GM19395 (cell line): Measurements from ENCODE around the gene WDR18.

Experiments
- ATAC-seq: cut with Tn5 transposase; IDR thresholded peaks from one replicate; pipeline ENCODE4 v1.9.1; 2021; ENCODE audit warnings: mild to moderate bottlenecking, moderate library complexity; ENCODE audit not compliant: unreplicated experiment

The WDR18 gene

DNA sequence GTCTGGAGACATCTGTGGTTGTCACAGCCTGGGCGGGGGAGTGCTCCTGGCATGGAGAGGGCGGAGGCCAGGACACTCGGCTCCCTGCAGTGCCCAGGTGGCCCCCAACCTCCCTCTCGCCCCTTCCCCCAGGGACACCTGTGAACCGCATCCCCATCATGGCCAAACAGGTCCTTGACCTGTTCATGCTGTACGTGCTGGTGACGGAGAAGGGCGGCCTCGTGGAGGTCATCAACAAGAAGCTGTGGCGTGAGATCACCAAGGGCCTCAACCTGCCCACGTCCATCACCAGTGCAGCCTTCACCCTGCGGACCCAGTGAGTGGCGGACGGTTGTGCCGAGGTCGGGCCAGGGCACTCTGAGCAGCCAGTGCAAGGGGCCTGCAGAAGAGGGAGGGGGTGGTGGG lies 20.0 kb upstream of the WDR18 start:
- no peak for ATAC-seq

DNA sequence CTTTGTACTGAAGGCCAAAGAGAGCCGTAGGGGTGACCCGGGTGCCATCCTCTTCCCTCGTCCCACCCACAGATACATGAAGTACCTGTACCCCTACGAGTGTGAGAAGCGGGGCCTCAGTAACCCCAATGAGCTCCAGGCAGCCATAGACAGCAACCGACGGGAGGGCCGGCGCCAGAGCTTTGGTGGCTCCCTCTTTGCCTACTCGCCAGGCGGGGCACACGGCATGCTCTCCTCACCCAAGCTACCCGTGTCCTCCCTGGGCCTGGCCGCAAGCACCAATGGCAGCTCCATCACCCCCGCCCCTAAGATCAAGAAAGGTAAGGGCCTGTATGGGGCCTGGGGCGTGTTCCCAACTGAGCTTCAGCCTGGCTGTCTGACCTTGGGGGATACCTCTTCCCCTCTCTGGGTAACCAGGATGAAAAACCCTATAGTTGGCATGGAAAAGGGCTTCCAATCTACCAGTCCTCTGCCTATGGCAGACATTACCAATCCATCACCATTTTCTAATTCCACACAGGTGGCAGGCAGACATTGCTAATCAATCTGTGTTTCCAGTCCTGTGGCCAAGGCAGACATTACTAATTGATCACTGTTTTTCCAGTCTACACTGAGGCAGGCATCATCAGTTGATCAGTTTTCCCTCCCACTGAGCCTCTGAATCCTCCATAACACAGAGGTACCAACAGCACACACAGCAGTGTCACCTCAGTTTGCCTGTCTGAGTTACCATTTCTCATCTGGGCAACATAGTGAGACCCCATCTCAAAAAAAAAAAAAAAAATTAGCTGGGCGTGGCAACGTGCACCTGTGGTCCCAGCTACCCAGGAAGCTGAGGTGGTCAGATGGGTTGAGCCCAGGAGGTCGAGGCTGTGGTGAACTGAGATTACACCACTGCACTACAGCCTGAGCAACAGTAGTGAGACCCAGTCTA lies 19.1 kb upstream of the WDR18 start:
- no peak for ATAC-seq

DNA sequence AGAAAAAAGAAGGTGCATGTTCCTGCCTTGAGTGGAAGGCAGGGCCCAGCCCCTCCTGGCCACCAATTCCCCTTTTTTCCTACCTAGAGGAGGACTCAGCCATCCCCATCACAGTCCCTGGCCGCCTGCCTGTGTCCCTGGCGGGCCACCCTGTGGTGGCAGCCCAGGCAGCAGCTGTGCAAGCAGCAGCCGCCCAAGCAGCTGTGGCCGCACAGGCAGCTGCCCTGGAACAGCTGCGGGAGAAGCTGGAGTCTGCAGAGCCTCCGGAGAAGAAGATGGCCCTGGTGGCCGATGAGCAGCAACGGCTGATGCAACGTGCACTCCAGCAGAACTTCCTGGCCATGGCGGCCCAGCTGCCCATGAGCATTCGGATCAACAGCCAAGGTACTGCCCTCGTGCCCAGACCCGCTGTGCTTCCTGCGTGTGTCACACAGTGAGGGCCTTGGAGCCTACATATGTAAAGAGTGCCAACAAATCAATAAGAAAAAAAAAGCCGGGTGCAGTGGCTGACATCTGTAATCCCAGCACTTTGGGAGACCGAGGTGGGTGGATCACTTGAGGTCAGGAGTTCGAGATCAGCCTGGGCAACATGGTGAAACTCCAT lies 17.6 kb upstream of the WDR18 start:
- ATAC-seq, result no peak

DNA sequence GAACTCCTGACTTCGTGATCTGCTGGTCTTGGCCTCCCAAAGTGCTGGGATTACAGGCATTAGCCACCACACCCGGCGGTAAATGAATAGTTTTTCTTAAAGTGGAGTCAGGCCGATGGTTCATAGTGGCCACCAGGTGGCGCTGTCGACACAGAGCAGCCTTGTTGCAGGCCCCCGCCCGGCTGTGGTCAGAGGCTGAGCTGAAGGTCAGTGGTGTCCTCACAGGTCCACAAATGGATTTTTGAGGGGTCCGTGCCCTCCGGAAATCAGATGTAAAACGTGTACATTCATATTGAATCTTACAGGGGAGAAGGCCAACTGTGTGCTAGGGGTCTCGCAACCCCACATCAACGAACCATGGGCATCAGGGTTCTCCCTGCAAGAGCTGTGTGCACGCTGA lies 13.4 kb upstream of the WDR18 start:
- no peak for ATAC-seq

DNA sequence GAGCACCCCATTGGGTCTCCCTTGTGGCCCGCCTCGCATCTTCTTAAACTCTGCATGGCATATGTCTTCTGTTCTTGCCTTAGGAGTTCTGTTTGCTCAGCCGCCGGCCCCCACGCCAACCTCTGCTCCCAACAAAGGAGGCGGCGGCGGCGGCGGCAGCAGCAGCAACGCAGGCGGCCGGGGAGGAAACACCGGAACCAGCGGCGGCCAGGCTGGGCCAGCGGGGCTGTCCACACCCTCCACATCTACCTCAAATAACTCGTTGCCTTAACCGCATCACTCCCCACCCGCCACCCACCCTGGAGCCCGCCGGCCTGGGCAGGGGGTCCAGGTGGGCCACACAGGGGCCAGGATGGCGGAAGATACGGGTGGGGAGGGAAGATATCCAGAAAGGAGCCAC lies 12.3 kb upstream of the WDR18 start:
- ATAC-seq, result no peak

DNA sequence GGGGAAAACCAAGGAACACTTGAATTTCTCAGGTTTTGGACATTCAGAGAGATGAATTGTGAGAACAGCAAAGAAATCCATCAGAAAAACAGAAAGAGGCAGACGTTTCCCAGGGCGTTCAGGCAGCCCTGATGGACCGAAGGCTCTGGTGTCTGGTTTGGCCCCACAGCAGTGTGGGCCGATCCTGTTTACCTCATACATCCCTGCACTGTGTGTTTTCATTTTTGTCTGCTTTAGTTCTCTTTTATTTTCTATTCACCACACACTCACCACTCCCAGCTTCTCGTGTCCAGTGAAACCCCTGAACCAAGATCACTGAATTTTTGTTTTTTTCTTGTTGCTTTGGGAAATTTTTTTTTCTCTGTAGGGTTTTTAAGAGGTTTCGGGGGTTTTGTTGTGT lies 11.9 kb upstream of the WDR18 start:
- ATAC-seq, result no peak

DNA sequence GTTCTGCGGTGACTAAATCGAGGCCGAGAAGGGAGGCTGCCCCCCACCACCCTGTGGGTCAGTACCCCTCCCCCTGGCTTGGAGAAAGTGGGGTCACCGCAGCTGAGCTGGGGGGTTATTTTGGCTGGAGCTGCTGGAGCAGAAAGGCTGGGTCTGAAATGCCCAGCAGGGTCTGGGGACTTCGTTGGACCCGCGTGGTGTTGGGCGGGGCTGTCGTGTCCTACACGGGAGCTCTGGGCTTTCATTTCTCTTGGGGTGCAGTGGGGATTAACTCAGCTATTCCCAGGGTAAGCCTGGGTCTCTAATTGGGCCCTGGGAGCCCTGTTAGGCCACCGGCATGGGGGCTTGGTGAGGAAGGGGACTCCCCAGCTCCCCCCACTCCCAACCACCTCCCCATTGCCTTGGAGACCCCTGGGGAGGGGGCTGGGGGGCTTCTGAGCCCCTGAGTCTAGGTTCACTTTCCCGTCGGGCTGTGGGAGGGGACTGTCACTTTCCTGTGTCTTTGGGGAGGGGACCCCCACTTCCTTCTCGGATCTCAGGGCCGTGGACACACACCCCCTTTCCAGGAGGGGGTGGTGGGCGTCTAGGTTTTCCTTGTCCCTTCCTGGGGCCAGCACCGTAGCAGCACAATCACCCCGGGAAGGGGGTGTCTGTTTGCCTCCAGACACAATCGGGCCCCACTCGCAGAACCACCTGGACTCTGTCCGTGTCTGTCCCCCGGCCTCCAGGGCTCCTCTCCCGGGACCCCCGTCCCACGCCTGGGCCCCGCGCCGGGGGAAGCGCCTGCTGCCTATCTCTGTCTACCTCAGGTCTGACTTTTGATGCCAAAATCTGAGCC lies 10.2 kb upstream of the WDR18 start:
- no peak for ATAC-seq

DNA sequence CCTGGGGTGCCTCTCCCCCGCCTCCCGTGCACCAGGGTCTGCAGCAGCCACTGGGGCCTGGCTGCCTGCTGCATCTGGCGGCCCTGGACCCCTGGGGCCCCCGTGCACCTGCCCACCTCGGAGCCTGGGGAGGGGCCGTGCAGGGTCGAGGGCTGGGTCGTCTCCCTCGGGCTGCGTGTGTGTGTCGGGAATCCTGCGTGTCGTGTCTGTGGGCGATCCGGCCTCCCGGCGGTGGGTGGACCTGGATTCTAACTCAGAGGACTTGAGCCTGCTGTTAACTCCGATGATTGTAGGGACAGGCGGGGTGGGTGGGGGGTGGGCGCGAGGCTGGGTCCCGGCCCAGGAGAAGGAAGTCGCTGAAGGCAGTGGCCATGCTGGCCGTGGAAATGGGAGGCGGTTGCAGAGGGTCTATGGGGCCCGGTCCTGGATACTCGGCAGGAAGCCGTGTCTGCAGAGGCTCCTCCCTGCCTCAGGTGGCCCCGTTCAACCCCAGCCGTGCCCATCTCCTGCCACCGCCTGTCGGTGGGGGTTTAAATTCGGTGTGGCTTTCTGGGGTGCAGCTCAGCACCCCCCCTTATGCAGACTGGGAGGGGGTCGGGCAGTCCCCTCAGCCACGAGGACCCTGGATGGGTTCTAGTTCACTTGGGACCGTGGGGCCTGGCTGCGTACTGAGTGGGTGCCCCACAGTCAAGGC lies 9.4 kb upstream of the WDR18 start:
- ATAC-seq, result no peak

DNA sequence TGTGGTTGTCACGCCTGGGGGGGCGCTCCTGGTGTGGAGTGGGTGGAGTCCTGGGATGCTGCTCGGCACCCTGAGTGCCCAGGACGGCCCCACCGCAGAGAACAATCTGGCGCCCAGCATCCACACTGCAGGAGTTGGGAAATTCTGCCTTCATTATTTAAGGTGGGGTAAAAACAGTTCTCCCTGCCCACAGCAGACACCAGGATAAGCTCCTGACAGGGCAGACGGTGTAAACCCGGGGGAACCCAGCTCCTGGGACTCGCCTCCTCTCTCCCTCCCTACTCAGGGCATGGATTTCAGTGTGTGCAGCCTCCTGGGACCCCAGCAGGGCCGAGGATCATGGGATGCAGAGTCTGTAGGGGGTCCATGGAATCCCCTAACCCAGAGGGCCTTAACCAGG lies 7.7 kb upstream of the WDR18 start:
- no peak for ATAC-seq

DNA sequence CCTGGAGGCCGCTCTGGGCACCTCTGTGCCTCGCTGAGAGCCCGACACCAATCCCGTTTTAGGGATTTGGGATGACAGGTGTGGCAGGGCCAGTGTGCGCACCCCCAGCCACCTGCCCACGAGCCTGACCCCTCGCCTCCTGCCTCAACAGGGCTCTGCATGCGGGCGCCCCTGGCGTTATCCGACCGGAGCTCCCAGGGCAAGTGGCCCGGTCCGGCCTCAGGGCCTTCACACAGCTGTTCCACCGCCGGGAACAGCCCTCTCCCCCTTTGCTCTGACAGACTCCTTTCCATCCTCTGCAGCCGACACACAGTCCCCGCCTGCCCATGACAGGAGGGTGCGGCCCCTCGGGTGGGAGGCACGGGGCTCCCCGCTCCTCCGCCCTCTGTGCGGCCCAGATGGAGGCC lies 7.1 kb upstream of the WDR18 start:
- no peak for ATAC-seq

DNA sequence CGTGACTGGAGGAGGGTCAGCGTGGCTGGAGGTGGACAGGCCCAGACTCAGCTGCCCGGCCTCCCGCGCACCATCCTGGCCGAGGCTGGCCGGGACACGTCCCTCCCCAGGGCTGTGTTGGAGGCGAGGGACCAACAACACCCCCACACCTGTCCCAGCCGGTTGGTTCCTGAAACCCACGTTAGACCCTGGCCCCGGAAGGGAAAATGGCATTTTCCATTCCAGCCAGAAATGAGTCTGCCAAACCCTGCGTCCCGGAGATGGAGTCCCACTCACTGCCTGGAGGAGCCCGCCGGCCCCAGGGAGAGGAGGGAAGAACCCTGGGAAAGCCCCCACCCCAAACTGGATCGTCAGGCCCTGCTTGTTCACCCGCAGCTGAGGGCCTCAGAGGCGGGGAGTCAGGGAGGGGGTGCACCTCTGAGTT lies 4.8 kb upstream of the WDR18 start:
- ATAC-seq, result no peak

DNA sequence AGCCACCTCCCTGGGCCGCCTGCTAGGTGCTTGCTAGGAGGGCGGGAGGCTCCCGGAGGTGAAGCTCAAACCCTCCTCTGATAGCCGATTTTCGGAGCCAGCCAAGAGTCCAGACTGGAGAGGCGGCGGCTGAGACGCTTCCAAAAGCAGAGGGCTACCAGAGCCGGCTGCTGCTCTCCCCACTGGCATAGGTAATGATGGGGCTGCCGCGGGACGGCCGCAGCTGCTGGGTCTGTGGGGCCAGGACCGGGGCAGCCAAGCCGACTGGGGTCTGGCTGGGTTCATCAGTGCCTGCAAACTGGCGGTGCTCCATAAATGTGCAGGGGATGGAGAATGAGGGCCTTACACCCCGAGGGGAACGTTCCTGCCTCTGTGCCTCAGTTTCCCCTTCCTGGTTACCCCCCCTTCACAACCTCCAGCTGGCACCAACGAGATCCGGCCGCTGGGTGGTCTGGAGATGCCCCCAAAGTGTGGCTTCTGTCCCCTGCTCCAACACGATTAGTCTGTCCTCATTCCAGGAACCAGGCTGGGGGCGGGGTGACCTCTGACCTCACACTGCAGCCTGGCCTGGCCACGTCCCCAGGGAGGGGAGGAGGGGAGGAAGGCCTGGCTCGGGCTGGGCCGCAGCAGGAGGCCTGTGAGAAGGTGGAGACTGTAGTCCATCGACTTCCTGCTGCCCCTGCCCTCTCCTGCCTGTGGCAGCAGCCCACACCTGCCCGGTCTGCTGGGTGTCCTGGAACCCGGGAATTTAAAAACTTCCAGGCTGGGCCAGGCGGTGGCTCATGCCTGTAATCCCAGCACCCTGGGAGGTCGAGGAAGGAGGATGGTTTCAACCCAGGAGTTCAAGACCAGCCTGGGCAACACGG lies 3.8 kb upstream of the WDR18 start:
- no peak for ATAC-seq

DNA sequence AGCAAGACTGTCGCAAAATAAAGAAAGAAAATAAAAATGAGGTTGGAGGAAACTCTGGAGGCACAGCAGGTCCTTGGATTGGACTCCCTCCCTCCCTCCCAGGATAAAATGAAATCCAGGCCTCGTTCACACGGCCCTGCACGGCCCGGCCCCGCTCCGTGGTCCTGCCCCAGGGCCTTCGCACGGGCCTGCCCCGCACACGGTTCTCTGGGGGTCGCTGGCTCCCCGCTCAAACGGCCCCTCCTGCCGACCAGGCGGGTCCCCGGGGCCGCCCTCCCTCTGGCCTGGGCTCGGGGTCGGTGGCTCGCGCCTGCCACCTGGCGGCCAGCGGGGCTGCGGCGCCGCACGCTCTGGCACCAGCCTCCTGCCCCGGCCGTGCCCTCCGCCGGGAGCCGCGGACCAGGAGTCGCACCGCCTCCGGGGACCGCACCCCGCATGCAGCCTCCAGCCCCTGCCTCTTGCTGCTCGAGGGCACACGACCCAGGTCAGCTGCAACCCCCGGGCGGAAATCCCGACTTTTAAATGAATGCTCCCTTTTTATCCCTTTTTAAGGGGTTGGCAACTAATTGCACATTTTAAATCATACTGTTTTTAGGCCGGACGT lies 1.5 kb upstream of the WDR18 start:
- ATAC-seq, result no peak

DNA sequence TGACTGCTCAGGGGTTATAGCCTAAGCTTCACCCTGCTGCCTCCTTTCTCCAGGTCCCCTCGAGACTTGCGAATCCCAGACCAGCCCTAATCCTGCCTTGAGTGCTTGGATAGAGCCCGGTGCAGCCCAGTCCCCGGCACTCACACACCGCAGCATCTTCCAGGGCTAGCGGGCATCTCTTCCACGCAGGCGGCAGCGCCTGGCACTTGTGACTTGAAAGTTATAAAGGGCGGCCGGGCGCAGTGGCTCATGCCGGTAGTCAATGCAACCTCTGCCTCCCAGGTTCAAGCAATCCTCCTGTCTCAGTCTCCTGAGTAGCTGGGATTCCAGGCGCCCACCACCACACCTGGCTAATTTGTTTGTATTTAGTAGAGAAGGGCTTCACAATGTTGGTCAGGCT lies 1.9 kb downstream of the WDR18 start:
- ATAC-seq, result no peak

DNA sequence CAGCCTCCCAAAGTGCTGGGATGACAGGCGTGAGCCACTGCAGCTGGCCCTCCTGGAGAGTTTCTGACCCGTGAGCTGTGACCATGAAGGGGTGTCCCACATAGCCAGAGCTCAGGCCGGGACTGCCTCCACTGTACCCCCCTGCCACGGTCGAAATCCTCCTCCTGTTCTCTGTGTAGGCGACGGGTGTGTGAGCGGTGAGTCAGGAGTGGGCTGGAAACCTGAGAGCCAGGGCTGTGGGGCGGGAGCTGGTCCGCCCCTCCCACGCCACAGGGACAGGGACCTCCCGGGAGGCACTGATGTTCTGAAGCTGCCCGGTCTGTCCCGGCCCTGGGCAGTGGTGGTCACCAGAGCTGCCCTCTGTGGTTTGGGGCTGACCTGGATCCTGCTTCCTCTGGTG lies 3.9 kb downstream of the WDR18 start:
- ATAC-seq, result no peak

DNA sequence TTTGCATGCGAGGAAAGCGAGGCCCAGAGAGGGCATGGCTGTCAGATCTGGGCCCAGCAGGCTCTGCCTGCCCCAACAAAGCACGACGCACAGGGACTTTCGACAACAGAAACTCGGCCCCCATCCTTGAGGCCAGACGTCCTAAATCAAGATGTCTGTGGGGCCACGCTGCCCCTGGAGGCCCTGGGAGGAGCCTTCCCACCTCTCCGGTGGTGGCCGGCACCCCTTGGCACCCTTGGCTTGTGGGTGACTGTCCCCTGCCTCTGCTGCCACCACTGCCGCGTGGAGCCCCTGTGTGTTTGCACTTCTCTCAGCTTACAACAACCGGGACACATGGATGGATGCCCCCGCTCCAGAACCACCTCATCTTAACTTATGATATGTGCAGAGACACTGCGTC lies 4.4 kb downstream of the WDR18 start:
- no peak for ATAC-seq

DNA sequence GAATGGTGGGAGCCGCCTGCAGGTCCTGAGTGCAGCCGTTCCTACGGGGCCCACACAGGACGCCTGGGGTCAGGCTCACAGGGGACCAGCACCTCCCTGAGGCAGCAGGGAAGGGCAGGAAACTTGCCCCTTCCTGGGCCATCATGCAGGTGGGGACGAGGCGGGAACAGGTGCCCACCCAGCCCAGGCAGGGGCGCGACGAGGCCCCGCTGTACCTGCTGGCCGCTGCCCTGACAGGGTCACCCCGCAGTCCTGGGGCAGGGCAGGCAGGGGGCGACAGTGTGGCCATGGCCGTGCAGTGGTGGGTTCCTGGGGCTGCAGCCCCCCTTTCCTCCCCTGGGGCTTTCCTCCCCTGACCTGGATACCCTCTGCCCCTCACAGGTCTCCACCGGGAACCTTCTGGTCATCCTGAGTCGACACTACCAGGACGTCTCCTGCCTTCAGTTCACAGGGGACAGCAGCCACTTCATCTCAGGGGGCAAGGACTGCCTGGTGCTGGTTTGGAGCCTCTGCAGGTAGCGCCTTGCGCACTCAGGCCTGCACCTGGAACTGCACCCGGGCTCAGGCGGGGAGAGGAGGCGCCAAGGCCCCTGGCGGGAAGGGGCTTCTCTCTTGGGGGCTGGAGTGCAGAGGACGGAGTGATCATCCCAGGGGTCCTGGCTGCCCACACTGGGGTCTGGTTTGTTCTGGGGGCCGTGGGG lies 5.4 kb downstream of the WDR18 start:
- no peak for ATAC-seq

DNA sequence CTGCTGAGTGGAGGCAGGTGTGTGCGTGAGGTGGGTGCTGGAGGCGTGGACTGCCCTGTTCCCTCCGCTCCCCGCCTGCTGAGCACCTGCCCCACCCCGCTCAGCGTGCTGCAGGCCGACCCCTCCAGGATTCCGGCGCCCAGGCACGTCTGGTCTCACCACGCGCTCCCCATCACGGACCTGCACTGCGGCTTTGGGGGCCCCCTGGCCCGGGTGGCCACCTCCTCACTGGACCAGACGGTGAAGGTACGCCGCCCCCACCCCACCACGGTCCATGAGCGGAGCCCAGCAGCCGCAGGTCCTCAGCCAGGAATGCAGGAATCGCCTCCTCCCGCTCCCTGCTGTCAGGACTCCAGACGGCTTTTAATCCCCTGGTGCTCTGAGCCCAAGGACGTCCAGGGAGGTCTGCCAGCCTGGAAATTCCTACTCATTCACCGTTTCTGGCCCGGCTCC lies 6.0 kb downstream of the WDR18 start:
- ATAC-seq, result no peak

DNA sequence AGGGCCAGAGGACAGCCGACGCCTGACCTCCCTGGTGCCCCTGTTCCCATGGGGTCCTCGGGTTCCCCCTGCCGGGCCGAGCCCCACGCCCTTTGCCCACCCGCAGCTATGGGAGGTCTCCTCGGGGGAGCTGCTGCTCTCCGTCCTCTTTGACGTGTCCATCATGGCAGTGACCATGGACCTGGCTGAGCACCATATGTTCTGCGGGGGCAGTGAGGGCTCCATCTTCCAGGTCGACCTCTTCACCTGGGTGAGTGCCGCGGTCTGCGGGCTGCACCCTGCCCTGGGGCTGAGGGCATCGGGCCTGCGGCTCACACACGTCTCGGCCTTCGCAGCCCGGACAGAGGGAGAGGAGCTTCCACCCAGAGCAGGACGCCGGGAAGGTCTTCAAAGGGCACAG lies 6.6 kb downstream of the WDR18 start:
- ATAC-seq, result no peak
